ENCODE results near the gene APBB2.
"Not testable (repeated sequence)": the region's sequence is repeated elsewhere in the genome, so short reads cannot be mapped to it uniquely, and the experiment has no call there.

The APBB2 gene

DNA sequence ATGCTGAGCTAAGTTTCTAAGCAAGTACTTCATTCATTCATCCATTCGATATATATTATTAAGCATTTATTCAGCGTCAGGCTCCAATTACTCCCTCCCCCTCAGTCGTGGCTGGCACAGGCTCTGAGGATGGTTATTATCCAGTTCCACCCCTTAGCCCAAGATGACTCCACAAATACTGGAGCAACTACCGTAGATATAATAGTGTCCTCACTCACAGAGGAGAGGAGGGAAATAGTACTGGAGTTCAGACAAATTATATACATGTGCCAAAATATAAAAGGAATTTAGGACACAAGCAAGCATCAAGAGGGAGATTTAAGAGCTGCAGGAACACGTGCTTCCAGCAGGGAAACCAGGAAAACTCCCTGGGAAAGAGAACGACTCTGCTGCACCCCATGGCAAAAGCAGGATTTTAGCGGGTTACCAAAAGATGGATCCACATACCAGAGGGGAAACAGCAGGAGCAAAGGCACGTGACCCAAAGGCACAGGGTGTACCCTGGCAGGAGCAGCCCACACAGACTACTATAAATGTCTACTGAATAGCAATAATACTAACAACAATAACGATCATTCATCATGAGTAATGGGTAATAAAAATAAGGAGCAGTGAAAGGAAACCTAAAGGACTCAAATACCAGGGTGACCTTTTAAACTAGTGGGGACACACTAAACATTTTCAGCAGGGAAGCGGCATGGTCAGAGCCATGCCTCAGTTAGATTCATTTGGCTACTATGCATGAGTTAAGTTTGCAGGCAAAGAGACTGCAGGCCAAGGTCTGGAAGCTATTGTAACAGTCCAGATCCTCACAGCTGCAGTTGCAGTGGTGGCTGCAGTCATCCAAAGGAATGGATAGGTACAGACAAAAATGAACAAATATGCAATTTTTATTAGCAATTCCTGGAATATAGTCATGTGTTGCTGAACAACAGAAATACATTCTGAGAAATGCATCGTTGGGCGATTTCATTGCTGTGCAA, 153.7 kb downstream of the APBB2 start:
- no peak for DNase-seq (ENCODE audit: low spot score)

- DNase-seq (ENCODE audit: low spot score) = not testable (repeated sequence)
These were observed 154.9 kb downstream of the APBB2 start for GRCh38 chr4:41059411-41059810.

DNA sequence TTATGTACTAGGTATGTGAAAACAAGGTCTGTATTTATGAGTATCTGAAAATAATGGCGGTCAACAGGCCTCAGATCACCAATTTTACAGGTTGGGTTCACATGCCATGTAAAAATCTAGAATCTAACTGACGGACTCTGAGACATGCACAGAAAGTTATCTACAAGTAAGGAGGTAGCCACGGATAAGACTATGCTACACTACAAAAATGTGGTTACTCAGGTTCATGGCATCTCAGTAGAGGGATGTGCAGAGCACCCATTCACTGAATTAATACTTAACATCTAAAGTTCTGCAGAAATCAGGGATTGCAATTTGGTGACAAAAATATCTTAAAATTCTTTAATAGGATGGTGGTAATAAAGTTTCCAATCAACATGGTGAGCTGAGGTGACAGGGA, 155.9 kb downstream of the APBB2 start:
- no peak for DNase-seq (ENCODE audit: low spot score)

DNA sequence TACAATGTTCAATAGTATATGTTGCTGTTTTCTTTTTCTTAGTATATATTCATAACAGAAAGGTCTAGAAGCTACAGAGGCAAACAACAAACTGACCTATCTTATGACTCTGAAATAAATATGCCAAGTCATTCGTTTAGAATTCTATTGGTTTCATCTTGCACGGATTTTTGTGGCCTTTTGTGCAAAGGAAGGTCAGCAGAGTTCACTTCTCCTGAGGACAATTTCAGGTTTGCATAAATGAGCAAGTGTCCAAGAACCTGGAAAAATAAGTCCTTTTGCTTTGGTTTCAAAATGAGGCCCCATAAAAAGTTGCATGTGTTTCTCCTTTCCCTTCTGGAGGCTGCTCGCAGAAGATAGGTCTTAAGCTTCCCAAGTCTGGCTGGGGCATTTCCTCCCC, 156.9 kb downstream of the APBB2 start:
- no peak for DNase-seq (ENCODE audit: low spot score)

GRCh38 chr4:41052287-41052686, 162.1 kb downstream of the APBB2 start:
- DNase-seq (ENCODE audit: low spot score) = no peak

DNA sequence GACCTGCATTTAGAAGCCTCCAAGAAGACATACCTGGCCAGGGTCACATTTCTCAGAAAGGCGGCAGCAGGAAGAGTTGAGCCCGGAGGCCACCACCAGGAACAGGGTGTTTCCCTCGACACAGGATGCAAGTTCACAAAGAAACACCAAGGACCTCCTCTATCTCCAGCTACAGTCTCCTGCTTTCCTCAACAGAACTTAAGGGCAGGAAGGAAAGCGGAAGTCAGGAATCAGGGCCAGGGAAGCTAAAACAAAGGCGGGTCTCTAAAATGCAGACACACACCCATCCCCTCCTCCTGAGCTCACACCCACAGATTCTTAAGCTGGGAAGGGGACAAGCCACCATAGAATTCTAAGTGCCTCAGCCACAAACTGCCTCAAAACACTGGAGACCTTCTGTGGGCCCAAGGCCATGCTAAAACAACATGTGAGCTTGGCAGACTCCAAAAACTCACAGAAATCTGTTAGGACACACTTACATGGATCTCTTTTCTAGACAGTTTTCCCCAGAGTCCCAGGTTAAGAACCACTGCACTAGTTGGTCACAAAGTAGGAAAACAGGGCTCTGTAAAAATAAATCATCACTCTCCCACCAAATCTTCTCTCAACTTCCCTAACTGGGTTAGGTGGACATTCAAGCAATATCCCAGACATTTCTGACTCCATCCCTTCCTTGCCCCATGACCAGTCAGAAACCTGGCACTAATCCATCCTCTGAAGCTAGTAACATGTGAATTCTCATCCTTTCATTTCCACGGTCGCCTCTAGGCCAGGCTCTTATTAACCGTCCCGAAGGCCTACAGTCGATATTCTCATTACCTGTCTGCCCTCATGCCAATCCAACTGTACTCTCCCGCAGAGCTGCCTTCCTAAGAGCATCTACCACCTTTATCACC, 163.2 kb downstream of the APBB2 start:
- DNase-seq (ENCODE audit: low spot score) = no peak

- no peak for DNase-seq (ENCODE audit: low spot score)
These were observed 164.2 kb downstream of the APBB2 start for GRCh38 chr4:41050116-41050515.

GRCh38 chr4:41049176-41049575, 165.2 kb downstream of the APBB2 start:
- DNase-seq (ENCODE audit: low spot score) = not testable (repeated sequence)

- DNase-seq (ENCODE audit: low spot score) = no peak
These were observed 169.6 kb downstream of the APBB2 start for GRCh38 chr4:41044791-41045190.

GRCh38 chr4:41044165-41044564, 170.2 kb downstream of the APBB2 start:
- no peak for DNase-seq (ENCODE audit: low spot score)

DNA sequence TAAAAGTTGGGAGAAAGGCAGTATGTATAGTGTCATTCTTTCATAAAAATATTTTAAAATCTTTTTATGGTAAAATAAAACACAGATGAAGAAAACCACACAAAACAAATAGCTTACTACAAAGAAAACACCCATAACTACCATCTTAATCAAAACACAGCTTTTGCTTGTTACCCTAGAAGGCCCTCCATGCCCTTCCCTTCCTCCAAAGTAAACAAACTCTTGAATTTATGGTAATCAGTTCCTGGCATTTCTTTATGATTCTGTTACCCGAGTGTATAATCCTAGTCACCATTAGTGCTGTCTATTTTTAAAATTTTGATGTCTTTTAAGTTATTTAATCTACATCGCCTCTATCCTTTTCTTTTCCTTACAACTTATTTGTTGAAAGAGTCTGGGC, 170.9 kb downstream of the APBB2 start:
- DNase-seq (ENCODE audit: low spot score) = no peak

DNA sequence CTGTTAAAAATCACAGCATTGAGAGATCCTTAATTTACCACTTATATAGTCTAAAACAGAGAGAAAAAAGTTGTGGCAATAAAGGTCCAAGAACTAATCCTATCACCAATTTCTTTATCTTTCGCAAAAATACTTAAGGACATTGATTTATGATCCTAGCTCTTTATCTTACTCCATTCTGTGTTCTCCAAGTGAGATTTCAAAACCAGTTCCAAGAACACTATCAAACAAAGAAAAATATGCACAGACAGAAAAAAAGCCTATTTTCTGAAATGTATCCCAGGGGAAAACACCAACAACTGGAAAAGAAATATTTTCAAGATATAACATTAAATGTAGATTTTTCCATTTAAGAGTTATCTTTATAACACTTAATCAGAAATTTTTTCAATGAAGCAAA, 172.8 kb downstream of the APBB2 start:
- DNase-seq (ENCODE audit: low spot score) = no peak

DNA sequence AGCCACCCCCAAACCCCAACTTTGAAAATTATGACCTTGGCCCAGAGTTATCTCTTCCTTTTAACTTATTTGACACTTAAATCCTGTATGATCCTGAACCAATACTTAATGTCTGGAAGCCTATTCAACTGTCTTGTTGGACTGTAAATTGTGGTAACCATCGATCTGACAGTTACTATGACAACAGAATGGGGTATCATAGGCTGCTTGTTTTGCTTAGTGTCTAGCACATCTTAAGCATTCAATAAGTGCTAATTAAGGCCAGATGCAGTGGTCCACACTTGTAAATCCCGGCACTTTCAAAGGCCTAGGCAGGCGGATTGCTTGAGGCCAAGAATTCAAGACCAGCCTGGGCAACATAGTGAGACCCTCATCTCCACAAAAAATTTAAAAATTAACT, 175.0 kb downstream of the APBB2 start:
- no peak for DNase-seq (ENCODE audit: low spot score)

GRCh38 chr4:41038304-41038703, 176.0 kb downstream of the APBB2 start:
- no peak for DNase-seq (ENCODE audit: low spot score)

DNA sequence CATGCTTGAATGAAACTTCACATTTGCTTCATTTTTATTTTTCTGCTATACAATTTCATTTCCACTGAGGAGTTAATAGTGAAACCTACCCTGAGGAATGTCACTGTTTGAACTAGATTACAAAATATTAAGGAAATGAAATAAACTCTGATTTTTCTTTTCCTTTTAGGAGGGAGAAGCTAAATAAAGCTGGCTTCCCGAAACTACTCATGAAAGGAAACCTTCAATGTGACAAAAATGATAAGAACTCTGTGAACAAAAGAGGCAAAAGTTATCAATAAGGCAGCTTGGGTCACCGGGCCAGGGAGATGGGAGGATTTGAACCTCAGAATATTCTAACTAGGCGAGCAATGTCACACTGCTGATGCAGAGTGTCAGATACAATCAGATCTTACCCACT, 185.2 kb downstream of the APBB2 start:
- DNase-seq (ENCODE audit: low spot score) = no peak

DNA sequence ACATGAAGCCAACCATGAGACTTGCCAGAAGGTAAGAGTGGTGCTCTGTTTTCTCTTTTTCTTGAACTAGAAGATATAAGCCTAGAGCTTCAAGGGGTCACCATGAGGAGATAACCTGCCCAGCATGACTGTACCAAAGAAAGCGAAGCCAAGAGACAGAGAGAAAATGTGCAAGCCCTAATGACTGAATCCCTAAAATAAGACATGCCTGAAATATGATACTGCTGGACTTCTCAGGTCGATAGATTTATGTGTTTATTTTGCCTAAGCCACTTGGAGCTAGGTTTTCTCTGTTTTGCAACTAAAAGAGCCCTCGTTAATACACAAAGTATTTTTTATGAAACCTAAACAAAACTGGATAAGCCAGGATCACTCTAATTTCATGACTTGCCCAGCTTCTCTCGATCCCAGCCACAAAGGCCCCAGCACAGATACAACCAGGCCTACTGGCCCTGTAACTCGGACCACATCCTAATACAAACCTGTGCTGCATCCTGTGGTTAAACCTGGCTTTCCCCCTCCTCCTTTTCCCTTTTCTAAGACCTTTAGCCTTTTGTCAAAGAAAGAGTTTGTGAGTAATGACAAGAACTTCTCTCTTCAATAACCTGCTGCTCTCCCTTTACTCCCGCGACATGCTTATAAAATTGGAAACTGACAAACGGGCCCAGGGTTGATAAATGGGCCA, 185.8 kb downstream of the APBB2 start:
- no peak for DNase-seq (ENCODE audit: low spot score)

GRCh38 chr4:41026971-41027370, 187.4 kb downstream of the APBB2 start:
- no peak for DNase-seq (ENCODE audit: low spot score)

DNA sequence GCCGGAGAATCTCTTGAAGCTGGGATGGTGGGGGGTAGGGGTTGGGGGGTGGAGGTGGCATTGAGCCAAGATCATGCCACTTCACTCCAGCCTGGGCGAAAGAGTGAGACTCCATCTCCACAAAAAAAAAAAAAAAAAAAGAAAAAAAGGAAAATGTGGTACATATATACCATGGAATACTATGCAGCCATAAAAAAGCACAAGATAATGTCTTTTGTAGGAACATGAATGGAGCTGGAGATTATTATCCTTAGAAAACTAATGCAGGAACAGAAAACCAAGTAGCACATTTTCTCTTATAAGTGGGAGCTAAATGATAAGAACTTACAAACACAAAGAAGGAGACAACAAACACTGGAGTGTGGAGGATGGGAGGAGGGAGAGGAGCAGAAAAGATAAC, 188.5 kb downstream of the APBB2 start:
- DNase-seq (ENCODE audit: low spot score) = no peak

- DNase-seq (ENCODE audit: low spot score) = no peak
These were observed 189.5 kb downstream of the APBB2 start for GRCh38 chr4:41024556-41025491.

DNA sequence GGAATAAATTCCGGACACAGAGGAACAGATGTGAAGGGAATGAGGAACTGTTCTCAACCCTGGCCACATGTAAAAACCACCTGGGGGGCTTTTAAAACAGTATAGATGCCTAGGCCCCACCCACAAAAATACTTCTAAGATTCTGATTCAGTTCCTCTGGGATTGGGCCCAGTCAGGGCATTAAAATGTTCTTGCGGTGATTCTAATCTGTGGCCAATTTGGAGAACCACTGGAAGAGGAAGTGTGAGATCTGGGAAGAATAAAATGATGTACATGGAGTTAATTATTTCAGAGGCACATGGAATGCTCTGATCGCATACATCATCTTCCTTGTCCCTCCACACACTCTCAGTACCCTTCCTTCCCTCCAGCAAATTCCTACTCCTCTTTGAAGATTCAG, 192.2 kb downstream of the APBB2 start:
- no peak for DNase-seq (ENCODE audit: low spot score)

DNA sequence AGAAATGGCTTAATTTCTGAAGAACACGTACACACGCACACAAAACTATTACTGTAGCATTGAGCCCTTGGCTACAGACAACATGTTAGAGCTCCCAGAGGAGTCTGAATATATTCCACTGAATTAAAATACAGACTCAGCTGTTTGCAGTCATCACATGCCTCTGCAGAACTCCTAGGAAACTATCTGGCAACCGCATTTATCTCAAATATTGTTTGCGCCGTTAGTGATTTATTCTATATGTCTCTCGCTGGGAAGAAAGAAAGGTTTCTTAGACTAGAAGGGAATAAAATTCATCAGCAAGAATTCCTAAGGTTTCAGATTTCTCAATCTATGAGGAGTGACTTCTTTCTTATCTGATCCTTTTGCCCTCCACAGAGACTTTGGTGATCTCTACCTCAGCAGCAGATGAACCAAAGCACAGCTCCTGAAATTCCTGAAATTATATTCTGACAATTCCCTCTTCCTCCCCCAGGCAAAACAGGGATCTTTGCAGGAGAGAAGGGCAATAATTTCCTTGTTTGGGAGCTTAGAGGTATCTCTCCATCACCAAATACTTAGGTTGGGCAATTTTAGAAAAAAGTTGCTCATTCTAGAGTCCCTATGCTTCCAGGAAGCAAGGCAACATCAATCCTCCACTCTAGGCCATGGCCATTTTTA, 199.2 kb downstream of the APBB2 start:
- no peak for DNase-seq (ENCODE audit: low spot score)

All from putamen (tissue), 1 donor.